Pancreas (tissue), 10 donors: ENCODE measurements around the gene PRKCQ. TPM values are rescaled to one million over a fixed set of nuclear protein-coding genes. Genes with fewer than 3 reads are reported as not detected.
"Not testable (repeated sequence)": the region's sequence is repeated elsewhere in the genome, so short reads cannot be mapped to it uniquely, and the experiment has no call there.

Experiments used
- ATAC-seq, 4 donors: fragments of 200-7000 bp; cut with Tn5 transposase; one replicate each; pipeline versions ENCODE4 v1.8.0 to v1.9.1; 2020; ENCODE audit warnings: mild to moderate bottlenecking in 4 of 4, moderate library complexity in 4 of 4
- DNase-seq, 6 donors: peaks; one replicate each; pipeline ENCODE4 v3.0.0-alpha.2; 2020
- FAIRE-seq: peaks from 2 replicates; lab custom pipeline; 2012; peaks lifted over from hg19 to GRCh38; lab: Jason Lieb, UNC
- H3K27ac ChIP-seq, 4 donors: fragments of 200-600 bp; sonication (generic); 1 replicate in 3 of 4; 2 replicates in 1 of 4; pipeline versions ENCODE4 v1.5.0 to v1.8.0; 2020
- H3K27me3 ChIP-seq, 4 donors: fragments of 200-600 bp; one replicate each; pipeline ENCODE4 v1.8.0; 2021
- H3K36me3 ChIP-seq, 3 donors: fragments of 200-600 bp; sonication (generic) in 1 of 3; one replicate each; pipeline versions ENCODE4 v1.5.0 to v1.8.0; 2020 to 2021
- H3K4me1 ChIP-seq, 3 donors: fragments of 200-600 bp; one replicate each; pipeline ENCODE4 v1.8.0; 2021
- H3K4me3 ChIP-seq, 4 donors: fragments of 200-600 bp; sonication (generic) in 2 of 4; one replicate each; pipeline versions ENCODE4 v1.5.0 to v1.8.0; 2020 to 2021
- H3K9me3 ChIP-seq, 4 donors: fragments of 200-600 bp; one replicate each; pipeline ENCODE4 v1.8.0; 2021
- WGBS, 2 donors: extraction: QIAGEN DNeasy Blood & Tissue Kit; methylation state at CpG; one replicate each; pipeline ENCODE4 v1.1.7; 2013; 5-methylcytosine and 5-hydroxymethylcytosine counted together
- intact Hi-C, 3 donors: fragments of 100-400 bp; cut with DNase I; formaldehyde crosslinking; loops; one replicate each; pipeline versions ENCODE4 v1.11.1 to v1.14.2; 2022
- polyA plus RNA-seq, 2 donors: library from polyadenylated mRNA; stranded (reverse); fragments of 200-250 nt; gene quantifications; one replicate each; pipeline ENCODE4 v1.2.3, GENCODE V29; 2013
- total RNA-seq, 6 donors: library from RNA; stranded (reverse); fragmentation: NEBNext Ultra II Directional in 4 of 6; extraction: Animal tissue kit (Norgen Biotek cat#: 25700) in 4 of 6; gene quantifications; one replicate each; pipeline versions ENCODE4 v1.2.1 to v1.2.4, GENCODE V29; 2021 to 2023
- TF ChIP-seq, protein P1 (sequence below), 4 donors: fragments of 200-600 bp; sonication (generic) in 3 of 4; IDR thresholded peaks; one replicate each; pipeline versions ENCODE4 v1.5.0 to v1.8.0; 2021; ENCODE audit warnings: antibody characterized with exemption in 4 of 4
- donor health status: healthy with polysubstance abuse.
- donor health status: DM: no; HTN: no; CAD: no; lungs with moderate emphysema.
- donor health status: DM: no; HTN: no; CAD: no.
- donor health status: control.
- donor health status: control.
- donor health status: Bipolar disorder and iron deficiency.
- donor health status: DM: yes; HTN: yes; CAD: no.
- donor health status: DM: no; HTN: no; CAD: no.
- donor health status: DM: no; HTN: no; CAD: no.
- donor health status: DM: yes; HTN: yes; CAD: no.

The PRKCQ gene
- total and polyA plus RNA-seq, 8 donors = 1.4 to 5.2 (median 3.4) TPM

DNA sequence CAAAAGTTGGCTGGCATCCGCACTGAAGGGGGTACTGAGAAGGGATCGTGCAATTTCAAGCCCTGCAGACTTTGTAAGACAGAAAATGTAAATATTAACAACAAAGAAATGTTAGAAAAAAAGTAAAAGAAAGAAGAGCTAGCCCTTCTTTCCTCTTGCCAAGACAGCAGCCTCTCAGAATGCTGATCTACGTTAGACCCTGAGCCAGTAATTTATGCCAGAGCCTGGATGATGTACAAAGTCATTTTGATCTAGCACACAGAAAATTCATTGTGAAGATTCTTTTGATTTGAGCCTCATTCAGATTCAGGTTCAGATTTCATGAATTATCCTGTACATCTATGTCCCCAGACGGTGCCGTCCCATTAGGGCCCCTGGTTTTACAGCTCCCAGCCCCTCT, 105.2 kb downstream of the PRKCQ start:
- TF ChIP-seq, protein P1, sequence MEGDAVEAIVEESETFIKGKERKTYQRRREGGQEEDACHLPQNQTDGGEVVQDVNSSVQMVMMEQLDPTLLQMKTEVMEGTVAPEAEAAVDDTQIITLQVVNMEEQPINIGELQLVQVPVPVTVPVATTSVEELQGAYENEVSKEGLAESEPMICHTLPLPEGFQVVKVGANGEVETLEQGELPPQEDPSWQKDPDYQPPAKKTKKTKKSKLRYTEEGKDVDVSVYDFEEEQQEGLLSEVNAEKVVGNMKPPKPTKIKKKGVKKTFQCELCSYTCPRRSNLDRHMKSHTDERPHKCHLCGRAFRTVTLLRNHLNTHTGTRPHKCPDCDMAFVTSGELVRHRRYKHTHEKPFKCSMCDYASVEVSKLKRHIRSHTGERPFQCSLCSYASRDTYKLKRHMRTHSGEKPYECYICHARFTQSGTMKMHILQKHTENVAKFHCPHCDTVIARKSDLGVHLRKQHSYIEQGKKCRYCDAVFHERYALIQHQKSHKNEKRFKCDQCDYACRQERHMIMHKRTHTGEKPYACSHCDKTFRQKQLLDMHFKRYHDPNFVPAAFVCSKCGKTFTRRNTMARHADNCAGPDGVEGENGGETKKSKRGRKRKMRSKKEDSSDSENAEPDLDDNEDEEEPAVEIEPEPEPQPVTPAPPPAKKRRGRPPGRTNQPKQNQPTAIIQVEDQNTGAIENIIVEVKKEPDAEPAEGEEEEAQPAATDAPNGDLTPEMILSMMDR (IDR thresholded peaks at IDR 0.05) = no peak
- Histone ChIP-seq H3K27ac (no peak overlapping the region), H3K36me3 (no peaks in the 10 kb centered on the region), H3K4me3 (no peak overlapping the region), H3K9me3 (no peaks in the 10 kb centered on the region), H3K27me3 (no peaks in the 10 kb centered on the region), H3K4me1 (no peaks in the 10 kb centered on the region)
- no peak for DNase-seq
- intact Hi-C loops = no loop called here
- 93 to 97% methylated on average over 5 of the region's 5 CpGs for WGBS, 2 donors
- FAIRE-seq = no peak
- ATAC-seq = no peak

DNA sequence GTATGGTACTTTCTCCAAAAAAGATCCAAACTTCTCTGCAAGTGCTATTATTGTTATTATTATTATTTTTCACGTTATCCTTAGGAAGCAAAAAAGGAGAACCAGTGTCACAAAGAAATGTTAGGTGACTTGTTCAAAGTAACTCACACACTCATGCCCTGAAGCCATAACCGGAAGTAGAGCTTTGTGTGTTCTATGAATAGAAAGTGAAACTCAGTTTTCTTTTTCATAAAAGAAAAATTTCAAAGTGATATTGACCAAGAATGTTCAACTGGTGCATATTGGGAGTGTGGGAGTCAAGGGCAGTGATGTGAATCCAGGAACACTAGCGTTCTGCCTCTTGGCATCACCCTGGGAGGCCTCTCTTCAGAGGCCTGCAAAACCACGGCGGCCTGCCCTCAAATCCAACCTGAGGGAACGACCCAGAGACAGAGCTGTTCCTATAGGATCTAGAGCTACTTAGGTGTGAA, 106.1 kb downstream of the PRKCQ start:
- intact Hi-C loops = no loop called here
- ATAC-seq (no peak), FAIRE-seq (no peak), DNase-seq (no peak)
- Histone ChIP-seq H3K4me1 (no peaks in the 10 kb centered on the region), H3K27me3 (no peaks in the 10 kb centered on the region), H3K36me3 (no peaks in the 10 kb centered on the region), H3K9me3 (no peaks in the 10 kb centered on the region), H3K27ac (no peak overlapping the region), H3K4me3 (no peak overlapping the region)
- TF ChIP-seq, protein P1 (IDR thresholded peaks at IDR 0.05) = no peak
- 80 to 90% methylated on average over 6 of the region's 6 CpGs for WGBS, 2 donors

DNA sequence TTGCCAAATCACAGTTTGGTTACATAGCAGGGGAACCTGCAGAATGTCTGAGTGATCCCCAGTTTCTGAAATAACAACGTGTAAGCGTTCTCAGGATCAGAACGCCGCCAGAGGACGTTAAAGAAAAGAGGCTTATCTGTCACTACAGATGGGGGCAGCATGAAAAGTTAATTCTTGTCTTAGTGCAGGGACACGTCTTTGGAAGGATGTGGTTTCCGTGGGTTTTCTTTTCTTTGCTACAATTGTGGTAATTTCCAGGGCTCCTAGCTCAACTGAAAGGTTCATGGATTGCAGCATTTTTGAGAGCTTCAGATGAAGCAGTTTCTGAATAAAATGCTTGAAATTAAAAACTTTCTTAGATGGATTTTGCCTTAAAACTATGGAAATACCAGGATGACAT, 106.6 kb downstream of the PRKCQ start:
- WGBS, 2 donors = 89 to 90% methylated on average over 7 of the region's 7 CpGs
- no peaks in the 10 kb centered on the region for H3K9me3 ChIP-seq
- H3K27me3 ChIP-seq = no peaks in the 10 kb centered on the region
- TF ChIP-seq, protein P1 (IDR thresholded peaks at IDR 0.05) = no peak
- DNase-seq = no peak
- H3K36me3 ChIP-seq = no peaks in the 10 kb centered on the region
- no peak for ATAC-seq
- intact Hi-C loops = no loop called here
- H3K4me3 ChIP-seq = no peak overlapping the region
- no peak overlapping the region for H3K27ac ChIP-seq
- no peaks in the 10 kb centered on the region for H3K4me1 ChIP-seq
- FAIRE-seq = no peak

DNA sequence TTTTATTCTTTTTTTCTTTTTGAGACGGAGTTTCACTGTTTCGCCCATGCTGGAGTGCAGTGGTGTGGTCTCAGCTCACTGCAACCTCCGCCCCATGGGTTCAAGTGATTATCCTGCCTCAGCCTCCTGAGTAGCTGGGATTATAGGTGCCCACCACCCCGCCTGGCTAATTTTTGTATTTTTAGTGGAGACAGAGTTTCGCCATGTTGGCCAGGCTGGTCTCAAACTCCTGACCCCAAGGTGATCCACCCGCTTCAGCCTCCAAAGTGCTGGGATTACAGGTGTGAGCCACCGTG, 107.4 kb downstream of the PRKCQ start:
- H3K27me3 ChIP-seq, DNase-seq, H3K36me3 ChIP-seq, H3K4me3 ChIP-seq, H3K27ac ChIP-seq, FAIRE-seq, H3K4me1 ChIP-seq, H3K9me3 ChIP-seq, intact Hi-C loops, ATAC-seq: not testable (repeated sequence)
- 88 to 91% methylated on average over 7 of the region's 7 CpGs for WGBS, 2 donors

DNA sequence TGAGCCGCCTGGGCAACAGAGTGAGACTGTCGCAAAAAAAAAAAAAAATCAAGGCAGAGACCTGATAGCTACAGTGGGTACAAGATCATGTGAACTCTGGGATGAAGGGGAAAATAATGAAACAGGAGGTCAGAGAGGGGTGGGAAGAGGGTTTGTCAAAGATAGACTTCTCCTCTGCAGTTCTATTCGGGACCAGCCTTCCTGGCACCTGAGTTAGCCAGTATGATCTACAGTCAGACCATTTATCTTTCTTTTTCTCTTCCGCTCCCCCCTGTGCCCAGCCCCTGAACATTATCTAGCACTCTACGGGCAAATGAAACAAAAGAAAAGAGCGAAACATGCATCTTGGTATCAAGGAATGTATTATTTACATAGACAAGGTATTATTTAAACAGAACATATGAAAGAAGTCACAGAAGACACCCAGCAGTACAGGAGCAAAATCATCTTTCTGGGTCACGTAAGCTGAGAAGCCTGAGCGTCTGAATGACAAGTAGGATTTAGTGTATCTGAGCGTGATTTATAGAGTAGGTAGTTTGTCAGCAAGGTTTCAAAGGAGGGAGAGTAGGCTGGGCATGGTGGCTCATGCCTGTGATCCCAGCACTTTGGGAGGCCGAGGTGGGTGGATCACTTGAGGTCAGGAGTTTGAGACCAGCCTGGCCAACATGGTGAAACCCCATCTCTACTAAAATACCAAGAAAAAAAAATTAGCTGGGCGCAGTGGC, 109.0 kb downstream of the PRKCQ start:
- Histone ChIP-seq H3K27me3 (no peaks in the 10 kb centered on the region), H3K9me3 (no peaks in the 10 kb centered on the region), H3K36me3 (no peaks in the 10 kb centered on the region), H3K27ac (no peak overlapping the region), H3K4me3 (no peak overlapping the region), H3K4me1 (no peaks in the 10 kb centered on the region)
- intact Hi-C loops = no loop called here
- TF ChIP-seq, protein P1 (IDR thresholded peaks at IDR 0.05) = no peak
- WGBS, 2 donors = 96 to 97% methylated on average over 11 of the region's 11 CpGs
- no peak for FAIRE-seq
- ATAC-seq = no peak
- no peak for DNase-seq
